ENCODE results near the gene HIBADH. TPM values are rescaled to one million over a fixed set of nuclear protein-coding genes. Genes with fewer than 3 reads are reported as not detected.

The HIBADH gene
- total RNA-seq, 1 donor from 2014 or later, result 15.4 TPM

GRCh38 chr7:27671675-27672074 is 9.0 kb upstream of the HIBADH start:
- peaks cover 2% of the 10 kb centered on the region for H3K27me3 Mint-ChIP-seq (ENCODE audit: unreplicated experiment)
- no peaks in the 10 kb centered on the region for H3K4me1 Mint-ChIP-seq (ENCODE audit: unreplicated experiment)
- H3K4me3 Mint-ChIP-seq (ENCODE audit: unreplicated experiment), result peak overlapping the region; percentile 8
- no peak for TF ChIP-seq CTCF (IDR thresholded peaks at IDR 0.05; ENCODE audit: unreplicated experiment)
- H3K9me3 Mint-ChIP-seq (ENCODE audit: unreplicated experiment), result no peaks in the 10 kb centered on the region
- H3K36me3 Mint-ChIP-seq (ENCODE audit: low read depth, unreplicated experiment), result no peaks in the 10 kb centered on the region
- no peak for DNase-seq (ENCODE audit: low spot score)
- H3K27ac Mint-ChIP-seq (ENCODE audit: unreplicated experiment), result no peak overlapping the region

DNA sequence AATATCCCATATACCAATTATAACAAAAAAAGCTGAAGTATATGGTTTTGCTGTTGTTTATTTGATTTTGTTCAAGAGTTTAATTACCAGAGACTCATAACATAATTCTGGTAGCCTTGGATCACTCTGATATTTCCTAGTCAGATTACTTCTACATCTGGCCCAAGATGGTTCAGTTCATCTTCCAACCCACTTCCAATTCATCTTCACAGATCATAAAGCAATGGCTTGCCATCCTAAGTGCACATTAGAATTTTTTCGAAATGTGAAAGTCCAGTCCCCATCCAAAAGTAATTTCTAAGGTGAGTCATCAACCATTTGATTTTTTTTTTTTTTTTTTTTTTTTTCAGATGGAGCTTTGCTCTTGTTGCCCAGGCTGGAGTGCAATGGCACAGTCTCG is 8.0 kb upstream of the HIBADH start:
- Mint-ChIP-seq H3K4me3 (ENCODE audit: unreplicated experiment) (no peak overlapping the region), H3K4me1 (ENCODE audit: unreplicated experiment) (no peaks in the 10 kb centered on the region), H3K36me3 (ENCODE audit: low read depth, unreplicated experiment) (no peaks in the 10 kb centered on the region), H3K27me3 (ENCODE audit: unreplicated experiment) (peaks cover 2% of the 10 kb centered on the region), H3K27ac (ENCODE audit: unreplicated experiment) (no peak overlapping the region), H3K9me3 (ENCODE audit: unreplicated experiment) (no peaks in the 10 kb centered on the region)
- no peak for TF ChIP-seq CTCF (IDR thresholded peaks at IDR 0.05; ENCODE audit: unreplicated experiment)
- no peak for DNase-seq (ENCODE audit: low spot score)

DNA sequence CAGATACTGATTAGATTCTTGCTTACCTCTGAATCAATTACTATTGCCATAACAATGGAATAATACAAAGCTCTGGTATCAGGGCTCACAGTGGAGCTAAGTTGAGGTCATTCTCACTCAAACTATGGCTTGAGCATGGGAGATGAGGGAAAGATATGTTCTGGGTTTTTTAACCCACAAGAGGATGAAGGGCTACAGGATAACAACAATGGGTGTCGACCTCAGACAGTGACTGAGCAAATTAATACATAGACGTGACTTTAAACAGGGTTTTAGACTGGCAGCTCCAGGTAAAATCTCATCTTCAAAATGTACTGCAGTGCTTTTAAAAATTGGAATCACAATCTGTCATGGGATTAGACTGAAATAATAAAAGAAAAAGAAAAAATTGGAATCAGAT is 7.5 kb upstream of the HIBADH start:
- Mint-ChIP-seq H3K4me1 (ENCODE audit: unreplicated experiment) (no peaks in the 10 kb centered on the region), H3K4me3 (ENCODE audit: unreplicated experiment) (no peak overlapping the region), H3K27ac (ENCODE audit: unreplicated experiment) (no peak overlapping the region), H3K36me3 (ENCODE audit: low read depth, unreplicated experiment) (no peaks in the 10 kb centered on the region), H3K9me3 (ENCODE audit: unreplicated experiment) (no peaks in the 10 kb centered on the region), H3K27me3 (ENCODE audit: unreplicated experiment) (peaks cover 2% of the 10 kb centered on the region)
- no peak for DNase-seq (ENCODE audit: low spot score)
- no peak for TF ChIP-seq CTCF (IDR thresholded peaks at IDR 0.05; ENCODE audit: unreplicated experiment)

DNA sequence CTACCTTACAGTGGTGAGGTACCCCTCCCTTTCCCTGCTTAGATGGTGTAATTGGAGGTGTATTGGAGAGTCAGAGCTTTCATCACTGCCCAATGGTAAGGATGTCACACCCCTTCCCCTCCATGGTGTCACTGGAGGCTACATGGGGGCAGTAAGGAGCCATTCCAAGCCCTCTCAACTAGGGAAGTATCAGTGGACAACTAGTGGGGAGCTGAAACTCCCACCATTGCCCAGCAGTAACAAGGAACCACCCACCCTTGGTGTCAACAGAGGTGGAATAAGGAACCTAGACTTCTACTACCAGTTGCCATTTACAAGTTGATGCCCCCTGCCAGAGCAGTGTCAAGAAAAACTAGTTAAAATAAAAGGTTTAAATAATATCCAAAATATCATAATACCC is 2.8 kb upstream of the HIBADH start:
- TF ChIP-seq CTCF (IDR thresholded peaks at IDR 0.05; ENCODE audit: unreplicated experiment), result no peak
- peaks cover 2% of the 10 kb centered on the region for H3K27me3 Mint-ChIP-seq (ENCODE audit: unreplicated experiment)
- no peak overlapping the region for H3K27ac Mint-ChIP-seq (ENCODE audit: unreplicated experiment)
- no peaks in the 10 kb centered on the region for H3K36me3 Mint-ChIP-seq (ENCODE audit: low read depth, unreplicated experiment)
- H3K9me3 Mint-ChIP-seq (ENCODE audit: unreplicated experiment), result no peaks in the 10 kb centered on the region
- DNase-seq (ENCODE audit: low spot score), result no peak
- H3K4me3 Mint-ChIP-seq (ENCODE audit: unreplicated experiment), result no peak overlapping the region
- peaks cover 4% of the 10 kb centered on the region for H3K4me1 Mint-ChIP-seq (ENCODE audit: unreplicated experiment)

DNA sequence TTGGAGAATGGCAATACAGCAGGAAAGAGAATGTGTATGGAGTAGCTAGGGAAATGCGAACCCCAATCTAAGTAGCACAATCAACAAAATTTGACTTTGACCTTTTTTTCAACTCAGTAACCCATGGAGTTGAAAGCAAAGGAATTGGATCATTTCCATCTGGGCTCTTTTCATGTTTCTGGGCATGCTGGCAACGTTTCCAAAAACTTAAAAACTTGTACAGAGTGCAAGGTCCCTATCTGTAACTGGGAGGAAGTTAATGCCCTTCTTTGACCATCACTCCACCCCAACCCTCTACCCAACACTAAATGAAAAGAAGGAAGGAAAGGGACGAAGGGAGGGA is 1.3 kb upstream of the HIBADH start:
- H3K36me3 Mint-ChIP-seq (ENCODE audit: low read depth, unreplicated experiment), result no peaks in the 10 kb centered on the region
- DNase-seq (ENCODE audit: low spot score), result no peak
- H3K4me1 Mint-ChIP-seq (ENCODE audit: unreplicated experiment), result peaks cover 4% of the 10 kb centered on the region
- no peak overlapping the region for H3K27ac Mint-ChIP-seq (ENCODE audit: unreplicated experiment)
- H3K9me3 Mint-ChIP-seq (ENCODE audit: unreplicated experiment), result no peaks in the 10 kb centered on the region
- H3K27me3 Mint-ChIP-seq (ENCODE audit: unreplicated experiment), result peaks cover 2% of the 10 kb centered on the region
- no peak for TF ChIP-seq CTCF (IDR thresholded peaks at IDR 0.05; ENCODE audit: unreplicated experiment)
- no peak overlapping the region for H3K4me3 Mint-ChIP-seq (ENCODE audit: unreplicated experiment)

Data from endothelial cell (in vitro differentiated cells).